B cell (primary cell): ENCODE results near the gene NIPSNAP3A.

Experiments
- EZH2 ChIP-seq: IDR thresholded peaks from 2 replicates; pipeline ENCODE4 v1.6.1; 2012; ENCODE audit warnings: borderline replicate concordance, low read depth, mild to moderate bottlenecking, moderate library complexity, low read length; ENCODE audit not compliant: insufficient read depth, poor library complexity, severe bottlenecking
- TF ChIP-seq, protein P1 (sequence below): fragments of 200-600 bp; IDR thresholded peaks from one replicate; pipeline ENCODE4 v1.8.0; 2022; ENCODE audit warnings: antibody characterized with exemption, mild to moderate bottlenecking

GRCh38 chr9:104775976-104776375 lies 28.5 kb downstream of the NIPSNAP3A start:
- TF ChIP-seq, protein P1, sequence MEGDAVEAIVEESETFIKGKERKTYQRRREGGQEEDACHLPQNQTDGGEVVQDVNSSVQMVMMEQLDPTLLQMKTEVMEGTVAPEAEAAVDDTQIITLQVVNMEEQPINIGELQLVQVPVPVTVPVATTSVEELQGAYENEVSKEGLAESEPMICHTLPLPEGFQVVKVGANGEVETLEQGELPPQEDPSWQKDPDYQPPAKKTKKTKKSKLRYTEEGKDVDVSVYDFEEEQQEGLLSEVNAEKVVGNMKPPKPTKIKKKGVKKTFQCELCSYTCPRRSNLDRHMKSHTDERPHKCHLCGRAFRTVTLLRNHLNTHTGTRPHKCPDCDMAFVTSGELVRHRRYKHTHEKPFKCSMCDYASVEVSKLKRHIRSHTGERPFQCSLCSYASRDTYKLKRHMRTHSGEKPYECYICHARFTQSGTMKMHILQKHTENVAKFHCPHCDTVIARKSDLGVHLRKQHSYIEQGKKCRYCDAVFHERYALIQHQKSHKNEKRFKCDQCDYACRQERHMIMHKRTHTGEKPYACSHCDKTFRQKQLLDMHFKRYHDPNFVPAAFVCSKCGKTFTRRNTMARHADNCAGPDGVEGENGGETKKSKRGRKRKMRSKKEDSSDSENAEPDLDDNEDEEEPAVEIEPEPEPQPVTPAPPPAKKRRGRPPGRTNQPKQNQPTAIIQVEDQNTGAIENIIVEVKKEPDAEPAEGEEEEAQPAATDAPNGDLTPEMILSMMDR: no peak
- TF ChIP-seq EZH2: no peak
